ENCODE measurements around the gene TUBB8.
"Not testable (repeated sequence)": the region's sequence is repeated elsewhere in the genome, so short reads cannot be mapped to it uniquely, and the experiment has no call there.

The TUBB8 gene

GRCh38 chr10:49926-50325 is 830 bp upstream of the TUBB8 start:
- H3K36me3 ChIP-seq (ENCODE audit: insufficient read depth, low read length); H3K27ac ChIP-seq; DNase-seq (ENCODE audit: low read depth, low spot score); H3K9ac ChIP-seq (ENCODE audit: insufficient read length); H3K4me3 ChIP-seq; H3K9me3 ChIP-seq (ENCODE audit: low read depth, low read length): not testable (repeated sequence)

GRCh38 chr10:47864-48263 is 1.2 kb downstream of the TUBB8 start:
- not testable (repeated sequence) for H3K4me3 ChIP-seq; H3K27ac ChIP-seq; H3K36me3 ChIP-seq (ENCODE audit: insufficient read depth, low read length); H3K9ac ChIP-seq (ENCODE audit: insufficient read length); H3K9me3 ChIP-seq (ENCODE audit: low read depth, low read length); DNase-seq (ENCODE audit: low read depth, low spot score)

DNA sequence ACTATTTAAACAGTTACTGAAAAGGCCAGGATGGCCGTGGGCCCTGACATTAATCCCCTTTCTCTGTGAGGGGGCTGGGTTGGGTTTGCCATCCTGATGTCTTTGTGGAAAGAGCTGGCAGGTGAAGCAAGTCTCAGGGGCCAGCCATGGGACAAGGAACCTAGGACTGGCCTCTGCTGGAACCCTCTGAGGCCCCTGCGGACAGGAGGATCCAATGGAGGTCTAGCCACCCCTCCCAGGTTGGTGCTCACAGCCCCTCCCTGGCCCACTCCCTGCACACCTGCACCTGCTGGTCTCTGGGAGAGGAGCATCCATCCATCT is 35.8 kb downstream of the TUBB8 start:
- not testable (repeated sequence) for H3K9ac ChIP-seq (ENCODE audit: insufficient read length); H3K4me3 ChIP-seq; DNase-seq (ENCODE audit: low read depth, low spot score); H3K27ac ChIP-seq; H3K36me3 ChIP-seq (ENCODE audit: insufficient read depth, low read length); H3K9me3 ChIP-seq (ENCODE audit: low read depth, low read length)

DNA sequence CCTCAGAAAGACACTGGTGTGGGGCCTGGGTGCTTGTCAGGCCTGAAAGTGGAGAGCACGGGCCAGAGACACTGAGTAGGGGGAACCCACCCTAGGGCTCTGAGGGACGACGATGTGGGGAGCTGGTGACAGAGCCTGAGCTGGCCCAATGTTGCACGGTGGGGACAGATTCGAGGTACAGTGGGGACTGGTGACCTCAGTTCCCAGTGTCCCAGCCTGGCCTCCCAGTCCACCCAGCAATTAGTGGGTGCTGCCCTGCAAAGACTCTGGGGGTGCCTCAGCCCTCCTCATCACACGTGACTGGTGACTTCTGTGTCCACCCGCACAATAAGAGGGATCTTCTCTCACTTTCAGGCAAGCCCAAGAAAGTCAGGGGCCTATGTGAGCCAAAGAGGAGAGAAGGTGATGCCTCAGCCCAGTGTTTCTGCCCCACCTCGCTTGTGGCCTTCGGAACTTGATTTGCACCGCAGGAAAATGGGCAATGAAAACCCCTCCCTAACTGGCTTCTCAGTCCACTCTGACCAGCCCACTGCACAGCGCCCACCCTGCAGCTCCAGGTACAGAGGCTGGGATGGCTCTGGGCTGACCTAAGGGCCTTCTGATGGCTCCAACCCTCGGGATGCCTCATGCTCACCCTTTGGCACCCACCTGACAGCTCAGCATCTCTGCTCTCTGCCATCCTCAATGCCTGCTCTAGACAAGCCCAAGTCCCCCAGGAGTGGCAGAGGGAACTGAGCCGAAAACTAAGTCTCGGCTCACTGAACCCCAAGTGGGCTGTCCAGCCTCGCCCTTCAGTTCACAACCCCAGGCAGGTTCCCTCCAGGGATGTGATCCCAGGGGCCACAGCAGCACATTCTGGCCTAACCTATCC is 36.4 kb downstream of the TUBB8 start:
- not testable (repeated sequence) for H3K36me3 ChIP-seq (ENCODE audit: insufficient read depth, low read length); H3K4me3 ChIP-seq; H3K9me3 ChIP-seq (ENCODE audit: low read depth, low read length); DNase-seq (ENCODE audit: low read depth, low spot score); H3K27ac ChIP-seq; H3K9ac ChIP-seq (ENCODE audit: insufficient read length)

GRCh38 chr10:11260-11659 is 37.8 kb downstream of the TUBB8 start:
- not testable (repeated sequence) for H3K9ac ChIP-seq (ENCODE audit: insufficient read length); DNase-seq (ENCODE audit: low read depth, low spot score); H3K27ac ChIP-seq; H3K36me3 ChIP-seq (ENCODE audit: insufficient read depth, low read length); H3K4me3 ChIP-seq; H3K9me3 ChIP-seq (ENCODE audit: low read depth, low read length)

- DNase-seq (ENCODE audit: low read depth, low spot score); H3K36me3 ChIP-seq (ENCODE audit: insufficient read depth, low read length); H3K9me3 ChIP-seq (ENCODE audit: low read depth, low read length); H3K27ac ChIP-seq; H3K4me3 ChIP-seq; H3K9ac ChIP-seq (ENCODE audit: insufficient read length): not testable (repeated sequence)
Observed at GRCh38 chr10:10261-10971, 38.7 kb downstream of the TUBB8 start.
